ELF-1 (cell line): ENCODE data around the gene PCGF6.
"Not testable (repeated sequence)": the region's sequence is repeated elsewhere in the genome, so short reads cannot be mapped to it uniquely, and the experiment has no call there.

Experiments used
- DNase-seq: peaks from one replicate; pipeline ENCODE4 v3.0.0-alpha.2; 2016; ENCODE audit warnings: low read depth, low spot score

PCGF6 gene, protein sequence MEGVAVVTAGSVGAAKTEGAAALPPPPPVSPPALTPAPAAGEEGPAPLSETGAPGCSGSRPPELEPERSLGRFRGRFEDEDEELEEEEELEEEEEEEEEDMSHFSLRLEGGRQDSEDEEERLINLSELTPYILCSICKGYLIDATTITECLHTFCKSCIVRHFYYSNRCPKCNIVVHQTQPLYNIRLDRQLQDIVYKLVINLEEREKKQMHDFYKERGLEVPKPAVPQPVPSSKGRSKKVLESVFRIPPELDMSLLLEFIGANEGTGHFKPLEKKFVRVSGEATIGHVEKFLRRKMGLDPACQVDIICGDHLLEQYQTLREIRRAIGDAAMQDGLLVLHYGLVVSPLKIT

DNA sequence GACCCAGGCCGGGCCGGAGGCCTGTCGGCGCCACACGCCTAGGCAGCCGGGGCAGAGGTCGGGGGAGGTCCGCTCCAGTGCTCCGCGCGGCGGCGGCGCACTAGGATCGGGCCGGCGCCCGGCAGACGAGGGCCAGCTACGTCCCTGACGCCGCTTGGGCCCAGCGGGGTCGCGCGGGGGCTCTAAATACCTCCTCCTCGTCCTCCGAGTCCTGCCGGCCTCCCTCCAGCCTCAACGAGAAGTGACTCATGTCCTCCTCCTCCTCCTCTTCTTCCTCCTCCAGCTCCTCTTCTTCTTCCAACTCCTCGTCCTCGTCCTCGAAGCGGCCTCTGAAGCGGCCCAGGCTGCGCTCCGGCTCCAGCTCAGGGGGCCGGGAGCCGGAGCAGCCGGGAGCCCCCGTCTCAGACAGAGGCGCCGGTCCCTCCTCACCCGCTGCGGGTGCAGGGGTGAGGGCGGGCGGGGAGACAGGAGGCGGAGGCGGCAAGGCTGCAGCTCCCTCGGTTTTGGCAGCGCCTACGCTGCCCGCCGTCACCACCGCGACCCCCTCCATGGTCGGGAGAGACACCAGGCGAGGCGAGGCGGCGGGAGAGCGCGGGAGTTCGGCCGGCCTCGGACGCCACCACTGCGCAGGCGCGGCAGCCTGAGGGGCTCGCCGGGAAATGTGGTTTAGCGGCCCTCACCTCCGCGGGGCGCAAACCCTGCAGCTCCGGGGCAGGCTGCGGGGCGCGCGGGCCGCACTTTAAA lies at the start of gene PCGF6:
PCGF6 (minus strand) TSS at position 624 of the 744 bp plus-strand sequence; CDS start at position 550, 74 bp downstream.
- DNase-seq, result peak; percentile 95

DNA sequence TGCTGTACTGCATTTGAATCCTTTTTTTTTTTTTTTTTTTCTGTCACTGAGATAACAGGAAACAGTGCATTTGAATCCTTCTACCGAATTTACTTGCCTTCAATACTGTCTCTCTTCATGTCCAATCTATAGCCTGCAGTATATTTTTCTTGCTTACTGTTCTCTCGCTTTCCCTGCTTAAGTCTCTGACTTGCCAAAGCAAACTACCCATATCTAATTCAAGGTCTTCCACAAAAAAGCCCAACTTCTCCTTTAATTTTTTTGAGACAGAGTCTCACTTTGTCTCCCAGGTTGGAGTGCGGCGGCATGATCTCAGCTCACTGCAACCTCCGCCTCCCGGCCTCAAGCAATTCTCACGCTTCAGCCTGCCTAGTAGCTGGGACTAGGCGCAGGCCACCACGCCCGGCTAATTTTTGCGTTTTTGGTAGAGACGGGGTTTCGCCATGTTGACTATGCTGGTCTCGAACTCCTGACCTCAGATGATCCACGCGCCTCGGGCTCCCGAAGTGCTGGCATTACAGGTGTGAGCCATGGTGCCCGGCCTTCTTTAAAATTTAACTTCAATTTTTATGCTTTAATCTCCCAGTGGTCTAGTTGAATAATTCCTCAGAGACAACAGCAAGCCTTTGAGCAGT lies 46.4 kb upstream of the PCGF6 start:
- DNase-seq, result peak; percentile 36

DNA sequence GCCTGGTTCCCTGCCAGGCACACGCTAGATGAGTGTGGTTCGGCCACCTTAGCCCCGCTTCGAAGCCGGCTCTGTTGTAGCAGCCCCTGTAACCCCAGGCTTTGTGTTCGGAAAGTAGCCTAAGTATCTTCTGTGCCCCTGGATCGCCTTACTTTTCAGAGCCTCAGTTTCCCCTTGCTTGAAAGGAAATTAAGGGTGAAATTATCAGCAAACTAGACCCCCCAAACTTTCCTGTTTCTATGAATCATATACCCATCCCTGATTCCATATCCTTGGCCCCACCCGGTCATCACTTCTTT lies 45.8 kb upstream of the PCGF6 start:
- no peak for DNase-seq

DNA sequence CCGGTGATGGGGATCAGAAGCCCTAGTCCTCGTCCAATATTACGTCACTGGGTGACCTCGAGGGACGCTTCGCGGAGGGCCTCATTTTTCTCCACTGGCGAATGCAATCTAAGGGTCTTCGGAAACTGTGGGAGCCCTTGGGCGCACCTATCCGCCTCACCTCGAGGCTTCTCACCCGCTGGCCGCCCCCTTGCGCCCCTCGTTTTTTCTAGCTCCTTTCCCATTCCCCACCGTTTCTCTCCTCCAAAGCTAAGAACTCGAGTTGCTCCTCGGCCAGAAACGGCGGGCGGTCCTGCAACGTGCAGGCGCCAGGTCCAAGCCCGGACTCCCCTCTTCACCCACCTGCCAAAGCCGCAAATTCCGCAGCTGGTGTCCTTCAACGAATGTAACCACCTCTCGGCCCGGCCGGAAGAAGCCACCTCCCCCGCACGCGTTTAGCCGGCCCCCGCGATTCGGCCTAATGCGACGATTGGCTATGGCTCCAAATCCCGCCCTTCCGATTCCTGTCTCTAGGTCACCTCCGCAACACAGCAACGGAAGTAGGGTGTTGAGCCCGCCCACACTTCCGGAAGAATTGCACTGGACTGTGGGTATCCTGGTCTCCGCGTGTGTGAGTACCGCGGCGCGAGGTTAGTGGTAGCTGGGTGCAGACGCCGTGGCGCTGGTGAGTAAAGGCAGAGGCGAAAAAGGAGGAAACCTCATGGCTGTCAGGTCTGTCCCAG lies 45.3 kb upstream of the PCGF6 start, which contains the start of the genes ATP5MK and PDCD11:
ATP5MK (minus strand) TSS at position 409 of the 722 bp plus-strand sequence. CDS start 4,018 bp downstream, outside the sequence.
PDCD11 (plus strand) TSS at position 560 of the 722 bp plus-strand sequence. CDS start 1,801 bp downstream, outside the sequence.
- peak; percentile 99 for DNase-seq

DNA sequence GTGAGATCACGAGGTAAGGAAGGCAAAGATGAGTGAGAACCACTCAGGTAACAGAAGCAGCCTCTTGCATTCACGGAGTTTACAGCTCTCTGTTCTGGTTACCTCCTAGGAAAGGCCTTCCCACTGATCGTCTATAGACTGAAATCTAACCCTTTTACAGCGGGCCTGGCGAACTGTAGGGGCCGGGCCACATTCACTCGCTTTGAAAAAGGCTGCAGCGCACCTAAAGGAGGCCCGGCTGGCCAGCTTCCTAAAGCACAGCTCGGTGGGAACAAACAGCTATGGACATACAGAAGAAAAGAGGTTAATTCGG lies 44.8 kb upstream of the PCGF6 start:
- DNase-seq, result peak; percentile 32

DNA sequence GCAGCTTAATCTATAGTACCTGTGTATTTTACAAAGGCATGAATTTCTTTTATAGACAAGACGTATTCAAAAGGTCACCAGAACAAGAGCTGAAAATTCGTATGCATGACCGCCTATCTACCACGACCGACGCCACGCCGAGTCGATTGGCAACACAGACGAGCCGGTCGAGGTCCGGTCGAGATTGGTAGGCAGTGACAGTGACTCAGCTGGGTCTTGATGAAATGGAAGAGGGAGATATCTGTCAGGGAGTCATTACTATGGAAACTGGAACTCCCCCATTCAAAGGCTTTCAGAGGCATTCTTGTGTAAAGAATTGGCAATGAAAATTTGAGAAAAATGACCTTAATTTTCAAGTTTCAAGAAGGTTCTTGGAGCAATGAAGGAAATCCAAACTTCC lies 43.2 kb upstream of the PCGF6 start:
- peak; percentile 9 for DNase-seq

DNA sequence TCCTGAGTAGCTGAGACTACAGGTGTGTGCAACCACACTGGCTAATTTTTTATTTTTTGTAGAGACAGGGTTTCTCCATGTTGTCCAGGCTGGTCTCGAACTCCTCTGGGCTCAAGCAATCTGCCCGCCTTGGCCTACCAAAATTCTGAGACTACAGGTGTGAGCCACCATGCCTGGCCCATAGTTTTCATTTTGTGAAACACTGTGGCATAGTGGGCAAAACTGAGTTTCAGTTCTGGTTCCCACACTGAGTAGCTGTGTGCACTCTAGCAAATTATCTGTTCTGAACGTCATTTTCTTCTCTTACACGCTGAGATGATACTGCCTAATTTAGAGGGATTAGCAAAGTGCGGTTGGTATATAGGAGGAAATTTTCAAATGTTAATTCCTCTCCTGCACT lies 31.8 kb upstream of the PCGF6 start:
- DNase-seq, result no peak

DNA sequence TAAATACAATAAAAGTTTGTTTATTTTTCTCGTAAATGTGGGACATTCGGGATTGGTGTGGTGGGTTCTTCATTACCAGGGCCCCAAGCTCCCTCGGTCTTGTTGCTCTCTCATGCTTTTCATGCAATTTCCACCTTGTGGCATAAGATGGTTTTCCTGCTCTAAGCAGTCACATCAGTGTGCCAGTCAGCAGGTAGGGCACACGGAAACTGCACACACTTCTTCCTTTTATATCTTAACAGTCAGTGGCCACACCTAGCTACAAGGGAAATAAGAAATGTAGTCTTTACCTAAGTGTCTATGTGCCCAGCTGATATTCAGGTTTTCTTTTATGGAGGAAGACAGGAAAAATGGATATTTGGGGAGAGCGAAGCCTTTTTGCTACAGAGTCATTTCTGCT lies 23.3 kb upstream of the PCGF6 start:
- no peak for DNase-seq

DNA sequence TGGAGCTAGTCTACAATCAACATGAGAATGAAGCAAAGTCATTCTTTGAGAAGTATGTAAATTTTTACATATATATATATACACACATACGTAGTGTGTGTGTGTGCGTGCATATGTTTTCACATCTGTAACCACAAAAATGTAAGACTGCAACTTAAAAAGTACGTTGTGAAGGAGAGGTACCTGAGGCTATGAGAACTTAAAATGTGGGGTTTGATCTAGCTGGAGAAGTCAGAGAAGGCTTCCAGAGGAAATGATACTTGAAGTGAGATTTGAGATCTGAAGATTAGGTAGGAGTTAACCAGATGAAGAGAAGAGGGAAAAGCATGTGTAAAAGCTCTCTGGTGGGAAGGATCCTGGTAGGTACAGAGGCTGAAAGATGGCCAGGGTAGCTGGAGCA lies 22.6 kb upstream of the PCGF6 start:
- DNase-seq, result no peak

DNA sequence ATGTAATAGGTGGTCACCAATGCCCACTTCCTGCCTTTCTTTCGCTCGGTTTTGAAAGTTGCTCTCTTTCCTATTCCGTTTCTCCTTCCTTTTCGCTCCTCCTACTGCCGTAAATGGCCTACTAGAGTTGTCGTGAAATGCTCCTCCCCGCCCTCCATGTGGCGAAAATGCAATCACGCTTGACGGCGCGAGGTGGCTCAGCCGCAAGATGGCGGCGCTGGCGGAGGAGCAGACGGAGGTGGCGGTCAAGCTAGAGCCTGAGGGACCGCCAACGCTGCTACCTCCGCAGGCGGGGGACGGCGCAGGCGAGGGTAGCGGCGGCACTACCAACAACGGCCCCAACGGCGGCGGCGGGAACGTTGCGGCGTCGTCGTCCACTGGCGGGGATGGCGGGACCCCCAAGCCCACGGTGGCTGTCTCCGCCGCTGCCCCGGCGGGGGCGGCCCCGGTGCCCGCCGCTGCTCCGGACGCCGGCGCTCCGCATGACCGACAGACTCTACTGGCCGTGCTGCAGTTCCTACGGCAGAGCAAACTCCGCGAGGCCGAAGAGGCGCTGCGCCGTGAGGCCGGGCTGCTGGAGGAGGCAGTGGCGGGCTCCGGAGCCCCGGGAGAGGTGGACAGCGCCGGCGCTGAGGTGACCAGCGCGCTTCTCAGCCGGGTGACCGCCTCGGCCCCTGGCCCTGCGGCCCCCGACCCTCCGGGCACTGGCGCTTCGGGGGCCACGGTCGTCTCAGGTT lies 17.0 kb upstream of the PCGF6 start, which contains the start of gene TAF5:
TAF5 (plus strand) TSS at position 195 of the 737 bp plus-strand sequence; CDS start at position 209, 14 bp downstream.
- peak; percentile 92 for DNase-seq

DNA sequence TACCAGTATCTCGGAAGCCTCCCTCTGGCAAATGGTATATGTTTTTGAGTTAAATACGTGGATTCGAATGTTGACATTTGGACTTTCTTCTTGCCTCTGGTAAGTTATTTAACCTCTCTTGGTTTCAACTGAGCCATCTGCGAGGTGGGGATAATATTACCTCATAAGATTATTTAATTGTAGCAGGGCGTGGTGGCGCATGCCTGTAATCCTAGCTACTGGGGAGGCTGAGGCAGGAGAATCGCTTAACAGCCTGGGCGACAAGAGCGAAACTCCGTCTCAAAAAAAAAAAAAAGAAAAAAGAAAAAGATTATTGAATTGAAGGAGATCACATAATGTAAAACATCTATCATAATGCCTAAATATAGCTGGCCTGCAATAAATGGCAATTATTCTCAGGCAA lies 16.4 kb upstream of the PCGF6 start:
- DNase-seq, result no peak

DNA sequence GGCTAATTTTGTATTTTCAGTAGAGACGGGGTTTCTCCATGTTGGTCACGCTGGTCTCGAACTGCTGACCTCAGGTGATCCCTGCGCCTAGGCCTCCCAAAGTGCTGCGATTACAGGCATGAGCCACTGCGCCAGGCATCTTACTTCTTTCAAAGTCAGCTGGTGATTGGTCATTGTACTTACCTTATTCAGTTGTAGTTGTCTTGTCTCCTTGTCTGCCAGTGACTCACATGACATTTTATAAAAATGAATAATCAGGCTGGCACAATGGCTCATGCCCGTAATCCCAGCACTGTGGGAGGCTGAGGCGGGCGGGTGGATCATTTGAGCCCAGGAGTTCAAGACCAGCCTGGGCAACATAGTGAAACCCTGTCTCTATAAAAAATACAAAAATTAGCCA lies 9.9 kb upstream of the PCGF6 start:
- not testable (repeated sequence) for DNase-seq

DNA sequence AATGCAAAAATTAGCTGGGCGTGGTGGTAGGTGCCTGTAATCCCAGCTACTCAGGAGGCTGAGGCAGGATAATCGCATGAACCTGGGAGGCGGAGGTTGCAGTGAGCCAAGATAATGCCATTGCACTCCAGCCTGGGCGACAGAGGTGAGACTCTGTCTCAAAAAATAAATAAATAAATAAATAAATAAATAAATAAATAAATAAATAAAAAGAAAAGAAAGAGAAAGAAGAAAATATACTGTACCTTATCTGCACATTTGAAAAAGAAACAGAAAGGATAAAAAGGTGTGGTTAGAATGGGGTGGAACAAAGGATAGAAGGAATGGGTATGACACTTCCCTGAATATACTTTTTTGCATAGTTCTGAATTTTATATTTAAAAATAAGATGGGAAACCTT lies 8.6 kb upstream of the PCGF6 start:
- not testable (repeated sequence) for DNase-seq

DNA sequence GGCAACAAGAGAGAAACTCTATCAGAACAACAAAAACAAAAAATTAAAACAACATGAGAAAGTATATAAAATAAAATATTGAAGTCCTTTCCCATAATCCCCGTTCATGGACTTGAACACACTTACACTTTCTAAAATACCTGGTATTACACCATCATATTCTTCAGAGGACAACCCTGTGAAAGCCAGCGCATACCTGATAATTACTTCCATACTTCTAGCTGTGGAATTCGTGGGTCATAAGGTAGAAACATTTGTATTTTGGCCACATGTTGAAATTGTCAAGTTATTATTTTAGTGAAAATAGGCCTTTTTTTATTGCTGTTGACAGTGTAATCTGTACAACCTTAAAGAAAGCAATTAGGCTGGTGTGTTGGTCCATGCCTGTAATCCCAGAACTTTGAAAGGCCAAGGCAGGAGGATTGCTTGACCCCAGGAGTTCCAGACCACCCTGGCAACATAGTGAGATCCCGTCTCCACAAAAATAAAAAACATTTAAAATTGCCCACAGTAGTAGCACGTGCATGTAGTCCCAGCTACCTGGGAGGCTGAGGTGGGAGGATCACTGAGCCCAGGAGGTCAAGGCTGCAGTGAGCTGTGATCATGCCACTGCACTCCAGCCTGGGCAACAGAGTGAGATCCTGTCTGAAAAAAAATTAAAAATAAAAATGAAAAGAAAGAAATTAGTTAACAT lies 5.1 kb upstream of the PCGF6 start:
- DNase-seq, result no peak

DNA sequence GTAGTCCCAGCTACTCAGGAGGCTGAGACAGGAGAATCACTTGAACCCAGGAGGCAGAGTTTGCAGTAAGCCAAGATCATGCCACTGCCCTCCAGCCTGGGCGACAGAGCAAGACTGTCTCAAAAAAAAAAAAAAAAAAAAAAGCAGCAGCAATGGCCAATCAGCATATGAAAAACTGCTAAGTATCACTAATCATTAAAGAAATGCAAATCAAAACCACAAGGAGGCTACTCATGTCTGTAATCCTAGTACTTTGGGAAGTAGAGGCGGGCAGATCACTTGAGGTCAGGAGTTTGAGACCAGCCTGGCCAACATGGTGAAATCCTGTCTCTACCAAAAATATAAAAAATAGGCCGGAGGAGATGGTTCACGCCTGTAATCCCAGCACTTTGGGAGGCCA lies 3.6 kb upstream of the PCGF6 start:
- DNase-seq, result not testable (repeated sequence)

DNA sequence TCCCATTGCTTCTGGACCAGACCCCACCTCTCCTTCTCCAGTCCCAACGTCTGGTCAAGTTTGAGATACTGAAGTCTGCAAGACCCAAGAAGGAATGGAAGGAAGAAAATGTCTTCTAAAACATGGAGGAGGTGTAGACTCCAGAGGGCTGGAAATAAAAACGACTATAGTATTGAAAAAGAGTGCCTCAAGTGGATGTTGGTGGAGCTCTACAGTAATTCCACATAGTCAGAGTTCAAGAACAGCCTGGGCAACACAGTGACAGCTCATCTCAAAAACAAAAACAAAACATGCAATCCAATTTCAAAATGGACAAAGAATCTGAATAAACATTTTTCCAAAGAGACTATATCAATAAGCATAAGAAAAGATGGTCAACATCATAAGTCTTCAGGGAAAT lies 2.3 kb upstream of the PCGF6 start:
- no peak for DNase-seq

DNA sequence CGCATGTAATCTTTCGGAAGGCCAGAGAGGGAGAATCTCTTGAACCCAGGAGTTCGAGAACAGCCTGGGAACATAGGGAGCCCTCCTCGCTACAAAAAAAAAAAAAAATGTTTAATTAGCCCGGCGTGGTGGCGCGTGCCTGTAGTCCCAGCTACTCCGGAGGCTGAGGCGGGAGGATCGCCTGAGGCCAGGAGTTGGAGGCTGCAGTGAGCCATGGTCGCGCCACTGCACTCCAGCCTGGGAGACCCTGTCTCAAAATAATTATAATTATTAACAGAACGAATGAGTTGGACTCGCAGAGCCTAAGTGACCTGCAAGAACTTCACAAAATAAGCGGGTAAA lies 794 bp downstream of the PCGF6 start:
- no peak for DNase-seq

DNA sequence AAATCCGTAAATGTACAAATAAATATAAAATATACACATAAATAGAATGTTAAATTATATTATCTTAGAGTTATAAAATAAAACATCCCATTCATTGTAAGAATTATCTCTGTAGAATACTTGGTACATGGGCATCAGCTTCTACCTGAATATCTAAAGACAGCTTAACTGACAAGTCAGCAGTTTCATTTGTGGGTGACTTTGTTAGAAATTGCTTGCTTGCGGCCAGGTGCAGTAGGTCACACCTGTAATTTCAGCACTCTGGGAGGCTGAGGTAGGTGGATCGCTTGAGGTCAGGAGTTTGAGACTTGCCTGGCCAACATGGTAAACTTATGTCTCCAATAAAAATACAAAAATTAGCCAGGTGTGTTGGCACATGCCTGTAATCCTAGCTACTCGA lies 14.6 kb downstream of the PCGF6 start:
- DNase-seq, result no peak

DNA sequence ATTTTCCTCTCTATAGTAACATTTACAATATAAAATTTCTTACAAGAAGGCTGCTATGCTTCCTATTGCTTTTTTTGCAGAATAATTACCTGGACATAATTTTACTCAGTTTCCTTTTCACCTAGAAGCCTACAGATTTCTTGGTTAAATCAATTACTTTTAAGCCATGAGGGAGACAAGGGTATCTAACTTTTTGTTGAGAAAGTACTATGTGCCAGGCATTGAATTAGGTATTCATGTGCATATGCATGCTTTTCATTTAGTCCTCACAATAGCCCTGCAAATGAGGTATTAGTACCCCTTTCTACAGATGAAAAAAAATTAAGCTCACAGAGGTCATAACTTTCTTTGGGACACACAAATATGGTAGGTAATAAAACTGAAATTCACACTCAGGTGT lies 16.4 kb downstream of the PCGF6 start:
- no peak for DNase-seq

DNA sequence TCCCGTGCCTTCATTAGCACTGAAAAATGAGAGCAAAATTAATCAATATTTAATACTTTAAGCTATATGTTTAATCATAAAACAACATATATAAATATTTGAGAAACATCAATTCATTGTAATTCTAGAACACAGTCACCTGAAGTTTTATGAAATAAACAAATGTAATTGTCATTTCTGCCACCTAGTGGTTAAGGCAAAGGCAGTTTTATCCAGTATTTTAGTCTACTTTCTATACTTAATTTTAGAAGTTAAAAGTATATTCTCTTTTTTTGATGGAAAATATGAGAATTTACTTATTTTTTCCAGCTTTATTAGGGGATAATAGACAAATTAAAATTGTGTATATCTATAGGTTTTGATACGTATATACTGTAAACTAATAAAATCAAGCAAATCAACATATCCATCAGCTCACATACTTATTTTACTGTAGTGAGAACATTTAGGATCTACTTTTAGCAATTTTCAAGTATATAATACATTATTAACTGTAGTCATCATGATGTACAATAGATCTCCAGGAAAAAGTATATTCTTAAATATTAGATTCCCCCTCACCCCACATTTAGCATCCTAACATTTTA lies 16.9 kb downstream of the PCGF6 start:
- no peak for DNase-seq
